Measurements from ENCODE around the gene MTFR2. TPM values are rescaled to one million over a fixed set of nuclear protein-coding genes. Genes with fewer than 3 reads are reported as not detected.
"Not testable (repeated sequence)": the region's sequence is repeated elsewhere in the genome, so short reads cannot be mapped to it uniquely, and the experiment has no call there.

MTFR2 gene
- total RNA-seq, 3 donors from 2014 or later: 9.9 to 16.7 (median 13.4) TPM

GRCh38 chr6:136224974-136225373, 25.1 kb downstream of the MTFR2 start:
- H3K4me1 Mint-ChIP-seq (ENCODE audit: low read depth); DNase-seq; H3K27me3 Mint-ChIP-seq (ENCODE audit: low read depth); H3K9me3 Mint-ChIP-seq; H3K36me3 Mint-ChIP-seq (ENCODE audit: insufficient read depth); H3K4me3 Mint-ChIP-seq; ATAC-seq: not testable (repeated sequence)

GRCh38 chr6:136216503-136217401, 33.4 kb downstream of the MTFR2 start:
- ATAC-seq (no peak), DNase-seq (no peak)
- H3K36me3 Mint-ChIP-seq (ENCODE audit: insufficient read depth): no peaks in the 10 kb centered on the region
- no peaks in the 10 kb centered on the region for H3K4me1 Mint-ChIP-seq (ENCODE audit: low read depth)
- H3K4me3 Mint-ChIP-seq: no peak overlapping the region
- peaks cover 5% of the 10 kb centered on the region for H3K9me3 Mint-ChIP-seq
- no peaks in the 10 kb centered on the region for H3K27me3 Mint-ChIP-seq (ENCODE audit: low read depth)

- Mint-ChIP-seq H3K4me3 (no peak overlapping the region), H3K36me3 (ENCODE audit: insufficient read depth) (no peaks in the 10 kb centered on the region), H3K4me1 (ENCODE audit: low read depth) (no peaks in the 10 kb centered on the region), H3K9me3 (no peaks in the 10 kb centered on the region), H3K27me3 (ENCODE audit: low read depth) (no peaks in the 10 kb centered on the region)
- DNase-seq: no peak
- no peak for ATAC-seq
Measured at GRCh38 chr6:136213853-136214252, 36.3 kb downstream of the MTFR2 start.

GRCh38 chr6:136213012-136213539, 37.0 kb downstream of the MTFR2 start:
- H3K4me3 Mint-ChIP-seq: no peak overlapping the region

GRCh38 chr6:136212608-136213007, 37.5 kb downstream of the MTFR2 start:
- Mint-ChIP-seq H3K36me3 (ENCODE audit: insufficient read depth) (no peaks in the 10 kb centered on the region), H3K9me3 (no peaks in the 10 kb centered on the region), H3K4me3 (no peak overlapping the region), H3K4me1 (ENCODE audit: low read depth) (no peaks in the 10 kb centered on the region), H3K27me3 (ENCODE audit: low read depth) (no peaks in the 10 kb centered on the region)
- no peak for ATAC-seq
- no peak for DNase-seq

More at GRCh38 chr6:136213012-136213539, 37.0 kb downstream of the MTFR2 start:
- no peak for ATAC-seq
- no peaks in the 10 kb centered on the region for H3K36me3 Mint-ChIP-seq (ENCODE audit: insufficient read depth)
- no peaks in the 10 kb centered on the region for H3K9me3 Mint-ChIP-seq
- no peaks in the 10 kb centered on the region for H3K27me3 Mint-ChIP-seq (ENCODE audit: low read depth)
- H3K4me1 Mint-ChIP-seq (ENCODE audit: low read depth): no peaks in the 10 kb centered on the region
- DNase-seq: no peak

- Mint-ChIP-seq H3K4me1 (ENCODE audit: low read depth) (no peaks in the 10 kb centered on the region), H3K9me3 (no peaks in the 10 kb centered on the region)
Measured at GRCh38 chr6:136210398-136211165, 39.5 kb downstream of the MTFR2 start.

GRCh38 chr6:136209496-136209895, 40.6 kb downstream of the MTFR2 start:
- H3K4me3 Mint-ChIP-seq: no peak overlapping the region
- H3K4me1 Mint-ChIP-seq (ENCODE audit: low read depth): no peaks in the 10 kb centered on the region
- H3K9me3 Mint-ChIP-seq: no peaks in the 10 kb centered on the region
- DNase-seq (no peak), ATAC-seq (no peak)
- H3K27me3 Mint-ChIP-seq (ENCODE audit: low read depth): peaks cover 2% of the 10 kb centered on the region
- no peaks in the 10 kb centered on the region for H3K36me3 Mint-ChIP-seq (ENCODE audit: insufficient read depth)

More at GRCh38 chr6:136210398-136211165, 39.5 kb downstream of the MTFR2 start:
- no peak for DNase-seq
- no peak for ATAC-seq
- Mint-ChIP-seq H3K27me3 (ENCODE audit: low read depth) (peaks cover 2% of the 10 kb centered on the region), H3K36me3 (ENCODE audit: insufficient read depth) (no peaks in the 10 kb centered on the region), H3K4me3 (no peak overlapping the region)

GRCh38 chr6:136208783-136209182, 41.3 kb downstream of the MTFR2 start:
- ATAC-seq: no peak
- DNase-seq: no peak
- no peaks in the 10 kb centered on the region for H3K9me3 Mint-ChIP-seq
- H3K4me1 Mint-ChIP-seq (ENCODE audit: low read depth): no peaks in the 10 kb centered on the region
- no peaks in the 10 kb centered on the region for H3K36me3 Mint-ChIP-seq (ENCODE audit: insufficient read depth)
- peaks cover 2% of the 10 kb centered on the region for H3K27me3 Mint-ChIP-seq (ENCODE audit: low read depth)
- no peak overlapping the region for H3K4me3 Mint-ChIP-seq

- Mint-ChIP-seq H3K9me3 (no peaks in the 10 kb centered on the region), H3K36me3 (ENCODE audit: insufficient read depth) (no peaks in the 10 kb centered on the region), H3K4me1 (ENCODE audit: low read depth) (no peaks in the 10 kb centered on the region), H3K27me3 (ENCODE audit: low read depth) (peaks cover 10% of the 10 kb centered on the region), H3K4me3 (no peak overlapping the region)
- DNase-seq (no peak), ATAC-seq (no peak)
Measured at GRCh38 chr6:136201732-136202131, 48.4 kb downstream of the MTFR2 start.

- H3K27me3 Mint-ChIP-seq (ENCODE audit: low read depth): no peaks in the 10 kb centered on the region
- H3K36me3 Mint-ChIP-seq (ENCODE audit: insufficient read depth): no peaks in the 10 kb centered on the region
- H3K4me3 Mint-ChIP-seq: no peak overlapping the region
- DNase-seq (no peak), ATAC-seq (no peak)
- no peaks in the 10 kb centered on the region for H3K4me1 Mint-ChIP-seq (ENCODE audit: low read depth)
- no peaks in the 10 kb centered on the region for H3K9me3 Mint-ChIP-seq
Measured at GRCh38 chr6:136192902-136193301, 57.2 kb downstream of the MTFR2 start.

- Mint-ChIP-seq H3K9me3 (no peaks in the 10 kb centered on the region), H3K27me3 (ENCODE audit: low read depth) (no peaks in the 10 kb centered on the region), H3K4me1 (ENCODE audit: low read depth) (no peaks in the 10 kb centered on the region), H3K4me3 (no peak overlapping the region), H3K36me3 (ENCODE audit: insufficient read depth) (no peaks in the 10 kb centered on the region)
- DNase-seq: no peak
- no peak for ATAC-seq
Measured at GRCh38 chr6:136191606-136192312, 58.4 kb downstream of the MTFR2 start.

GRCh38 chr6:136189104-136189503, 61.0 kb downstream of the MTFR2 start:
- Mint-ChIP-seq H3K4me1 (ENCODE audit: low read depth) (no peaks in the 10 kb centered on the region), H3K27me3 (ENCODE audit: low read depth) (no peaks in the 10 kb centered on the region), H3K9me3 (no peaks in the 10 kb centered on the region), H3K36me3 (ENCODE audit: insufficient read depth) (no peaks in the 10 kb centered on the region), H3K4me3 (no peak overlapping the region)
- no peak for ATAC-seq
- DNase-seq: no peak

GRCh38 chr6:136188486-136188885, 61.6 kb downstream of the MTFR2 start:
- Mint-ChIP-seq H3K9me3 (no peaks in the 10 kb centered on the region), H3K36me3 (ENCODE audit: insufficient read depth) (no peaks in the 10 kb centered on the region), H3K4me3 (no peak overlapping the region), H3K27me3 (ENCODE audit: low read depth) (no peaks in the 10 kb centered on the region), H3K4me1 (ENCODE audit: low read depth) (no peaks in the 10 kb centered on the region)
- no peak for DNase-seq
- no peak for ATAC-seq

GRCh38 chr6:136186363-136186762, 63.7 kb downstream of the MTFR2 start:
- Mint-ChIP-seq H3K27me3 (ENCODE audit: low read depth) (no peaks in the 10 kb centered on the region), H3K4me1 (ENCODE audit: low read depth) (no peaks in the 10 kb centered on the region), H3K4me3 (no peak overlapping the region), H3K36me3 (ENCODE audit: insufficient read depth) (no peaks in the 10 kb centered on the region), H3K9me3 (no peaks in the 10 kb centered on the region)
- ATAC-seq (no peak), DNase-seq (no peak)

All from activated T-cell treated with anti-CD3 and anti-CD28 coated beads, Interleukin-2, amount 50 U/mL, for 4 hours (primary cell).